SK-N-SH (cell line): Measurements from ENCODE around the gene CFDP1. TPM values are rescaled to one million over a fixed set of nuclear protein-coding genes. Genes with fewer than 3 reads are reported as not detected.

Experiments used
- CTCF ChIA-PET: fragments of 300-600, 350-600 bp; formaldehyde crosslinking; extraction: SDS; loops from one replicate; lab custom pipeline; 2021; lab: Yijun Ruan, JAX
- POLR2A ChIA-PET: fragments of 350-600 bp; sonication (Branson Sonifier 250); formaldehyde crosslinking; extraction: SDS; loops from one replicate; lab custom pipeline; 2020; ENCODE audit warnings: antibody characterized with exemption, inconsistent platforms; lab: Yijun Ruan, JAX
- DNase-seq: peaks from one replicate; pipeline ENCODE4 v3.0.0; 2012
- H2AFZ ChIP-seq: fragments of 200-600 bp; sonication (generic); 2 replicates; pipeline ENCODE4 v1.8.1; 2016; ENCODE audit warnings: antibody characterized with exemption, mild to moderate bottlenecking, low read depth
- H3F3A ChIP-seq: fragments of 200-600 bp; sonication (generic); replicated peaks from 2 replicates; pipeline ENCODE3; 2016; ENCODE audit warnings: antibody characterized with exemption, mild to moderate bottlenecking; ENCODE audit not compliant: insufficient read depth
- H3K27ac ChIP-seq, 2 experiments: fragments of 200-500 bp in 1 of 2; fragments of 200-600 bp in 1 of 2; sonication (Bioruptor generic) in 1 of 2; sonication (generic), shearing (Covaris generic) in 1 of 2; 2 replicates each; pipeline versions ENCODE4 v1.5.1 to v1.6.1; 2014 to 2016; ENCODE audit warnings: low read depth in 2 of 2, inconsistent platforms in 1 of 2, low read length in 1 of 2, mild to moderate bottlenecking in 1 of 2, mixed read lengths in 1 of 2
- H3K27me3 ChIP-seq: fragments of 200-600 bp; sonication (generic), shearing (Covaris generic); 2 replicates; pipeline ENCODE4 v1.6.1; 2016; ENCODE audit warnings: mixed run types; ENCODE audit not compliant: insufficient read depth
- H3K36me3 ChIP-seq, 2 experiments: fragments of 200-500 bp in 1 of 2; fragments of 200-600 bp in 1 of 2; sonication (Bioruptor generic) in 1 of 2; sonication (generic) in 1 of 2; replicated peaks in 1 of 2; 2 replicates each; pipeline versions ENCODE3 to v1.5.1; 2014 to 2016; ENCODE audit warnings: low read length in 1 of 2, mild to moderate bottlenecking in 1 of 2; ENCODE audit not compliant: insufficient read depth in 2 of 2, control insufficient read depth in 1 of 2
- H3K4me1 ChIP-seq, 2 experiments: fragments of 200-500 bp in 1 of 2; fragments of 200-600 bp in 1 of 2; sonication (Bioruptor generic) in 1 of 2; sonication (generic), shearing (Covaris generic) in 1 of 2; 2 replicates each; pipeline versions ENCODE4 v1.5.1 to v1.6.1; 2014 to 2016; ENCODE audit warnings: low read depth in 1 of 2, low read length in 1 of 2, mixed run types in 1 of 2; ENCODE audit not compliant: insufficient read depth in 2 of 2, control insufficient read depth in 1 of 2
- H3K4me2 ChIP-seq: fragments of 200-600 bp; sonication (generic), shearing (Covaris generic); 2 replicates; pipeline ENCODE4 v1.6.1; 2017; ENCODE audit warnings: mixed run types
- H3K4me3 ChIP-seq, 2 experiments: fragments of 200-500 bp in 1 of 2; fragments of 200-600 bp in 1 of 2; sonication (Bioruptor generic) in 1 of 2; sonication (generic), shearing (Covaris generic) in 1 of 2; 2 replicates each; pipeline versions ENCODE4 v1.5.1 to v1.8.1; 2014 to 2016; ENCODE audit warnings: low read depth in 2 of 2, inconsistent platforms in 1 of 2, low read length in 1 of 2, mild to moderate bottlenecking in 1 of 2, mixed read lengths in 1 of 2, moderate library complexity in 1 of 2
- H3K79me2 ChIP-seq: fragments of 200-600 bp; sonication (generic); 2 replicates; pipeline ENCODE4 v1.8.1; 2017; ENCODE audit warnings: mild to moderate bottlenecking; ENCODE audit not compliant: insufficient read depth
- H3K9ac ChIP-seq: fragments of 200-600 bp; sonication (generic); 2 replicates; pipeline ENCODE4 v1.6.1; 2017; ENCODE audit warnings: mixed run types
- H3K9me2 ChIP-seq: fragments of 200-600 bp; sonication (generic); 2 replicates; pipeline ENCODE4 v1.6.1; 2017; ENCODE audit warnings: mixed run types
- H3K9me3 ChIP-seq: fragments of 200-600 bp; sonication (generic); 2 replicates; pipeline ENCODE4 v1.6.1; 2017; ENCODE audit warnings: mixed run types, mild to moderate bottlenecking, moderate library complexity
- H4K20me1 ChIP-seq: fragments of 200-600 bp; sonication (generic); 2 replicates; pipeline ENCODE4 v1.6.1; 2017; ENCODE audit warnings: mild to moderate bottlenecking, mixed run types; ENCODE audit not compliant: insufficient read depth
- CTCF ChIP-seq: fragments of 200-600 bp; sonication (generic); IDR thresholded peaks from 2 replicates; pipeline ENCODE4 v1.6.1; 2017; ENCODE audit warnings: antibody characterized with exemption, mild to moderate bottlenecking, moderate library complexity
- FOSL2 ChIP-seq: IDR thresholded peaks from 2 replicates; pipeline ENCODE4 v1.4.0; 2012; ENCODE audit warnings: low read depth, mild to moderate bottlenecking, moderate library complexity, borderline replicate concordance
- GABPA ChIP-seq: IDR thresholded peaks from 2 replicates; pipeline ENCODE4 v1.4.0; 2012; ENCODE audit warnings: low read depth, mild to moderate bottlenecking
- GATA2 ChIP-seq: sonication (generic); formaldehyde crosslinking; IDR thresholded peaks from 2 replicates; pipeline ENCODE4 v1.5.0; 2020; ENCODE audit warnings: mild to moderate bottlenecking, missing genetic modification reagents
- IRF3 ChIP-seq: fragments of 150-350 bp; IDR thresholded peaks from 2 replicates; pipeline ENCODE4 v1.6.1; 2016; ENCODE audit warnings: mild to moderate bottlenecking, low read depth, low read length
- MEF2A ChIP-seq: IDR thresholded peaks from 2 replicates; pipeline ENCODE4 v1.4.0; 2012; ENCODE audit warnings: low read depth, borderline replicate concordance
- POLR2AphosphoS5 ChIP-seq: IDR thresholded peaks from 2 replicates; pipeline ENCODE4 v1.6.1; 2012; ENCODE audit warnings: low read depth, low read length
- RAD21 ChIP-seq: IDR thresholded peaks from 2 replicates; pipeline ENCODE4 v1.6.1; 2012; ENCODE audit warnings: mild to moderate bottlenecking, low read length
- RFX5 ChIP-seq: IDR thresholded peaks from 2 replicates; pipeline ENCODE4 v1.6.1; 2012; ENCODE audit warnings: mild to moderate bottlenecking, improper control_type of control experiment, low read length
- RXRA ChIP-seq: IDR thresholded peaks from 2 replicates; pipeline ENCODE4 v1.4.0; 2012; ENCODE audit warnings: low read depth, mild to moderate bottlenecking, borderline replicate concordance
- SMC3 ChIP-seq: IDR thresholded peaks from 2 replicates; pipeline ENCODE4 v1.6.1; 2012; ENCODE audit warnings: low read depth, low read length, improper control_type of control experiment
- TAF1 ChIP-seq: IDR thresholded peaks from 2 replicates; pipeline ENCODE4 v1.6.1; 2012; ENCODE audit warnings: low read depth, mild to moderate bottlenecking, low read length, moderate library complexity, borderline replicate concordance
- WGBS: methylation state at CpG from one replicate; pipeline ENCODE4 v1.1.6; 2017; ENCODE audit warnings: low lambda C conversion rate; 5-methylcytosine and 5-hydroxymethylcytosine counted together
- polyA plus RNA-seq, 3 experiments: library from polyadenylated mRNA; depleted of rRNA; stranded (reverse); fragments of >200 nt; gene quantifications; 2 replicates each; pipeline ENCODE4 v1.2.3, GENCODE V29; 2012

The CFDP1 gene
- polyA plus RNA-seq, 1 of the 3 experiments (the other 2 are of a cell fraction): 46.0 TPM

- CTCF ChIA-PET: interaction anchor here (1.3 to 2.0 kb wide), 2 partner anchors 25 to 259 kb away, joined by 4 to 7 read pairs; partner anchors contain the start of gene CFDP1
- Histone ChIP-seq H3F3A (no peaks in the 10 kb centered on the region), H2AFZ (no peak overlapping the region)
- TF ChIP-seq GABPA (no peak), CTCF (no peak), IRF3 (no peak), RAD21 (no peak), MEF2A (no peak), RFX5 (no peak)
- TF ChIP-seq, all 33 proteins: peak for 0
- Histone ChIP-seq H3K4me1 (peaks cover 0 to 24% of the 10 kb centered on the region in 2 experiments; a peak in 3 of 4 replicates), H3K9ac (no peak overlapping the region), H3K27ac (no peak overlapping the region), H3K4me3 (no peak overlapping the region), H3K79me2 (peaks cover 97% of the 10 kb centered on the region), H3K9me3 (no peaks in the 10 kb centered on the region), H3K36me3 (no peaks in the 10 kb centered on the region), H4K20me1 (peaks cover 54% of the 10 kb centered on the region), H3K9me2 (no peaks in the 10 kb centered on the region), H3K4me2 (no peak overlapping the region), H3K27me3 (no peaks in the 10 kb centered on the region)
- POLR2A ChIA-PET: no interaction called here
- 96% methylated on average over 2 of the region's 2 CpGs for WGBS
- no peak for DNase-seq
Observed at GRCh38 chr16:75458439-75458838, 25.1 kb upstream of the CFDP1 start.

- Histone ChIP-seq H3K4me1 (peaks cover 0 to 26% of the 10 kb centered on the region in 2 experiments; a peak in 3 of 4 replicates), H3K36me3 (no peaks in the 10 kb centered on the region), H3K27me3 (no peaks in the 10 kb centered on the region)
- POLR2A ChIA-PET: interaction anchor here (1.8 kb wide), 1 partner anchor 24 kb away, joined by 5 read pairs; the partner anchor contains the start of gene CFDP1
- CTCF ChIA-PET: interaction anchor here (1.0 to 2.0 kb wide), 4 partner anchors 24 to 306 kb away, joined by 3 to 7 read pairs (median 4); partner anchors contain the start of gene CFDP1
- TF ChIP-seq POLR2AphosphoS5 (no peak), SMC3 (no peak), RXRA (no peak), FOSL2 (no peak), TAF1 (no peak), RAD21 (no peak), CTCF (no peak), GATA2 (CRISPR knock-in tag) (no peak), GABPA (no peak), RFX5 (no peak)
- TF ChIP-seq, all 33 proteins: peak for 0
- Histone ChIP-seq H3K9ac (no peak overlapping the region), H4K20me1 (peaks cover 58% of the 10 kb centered on the region), H3K4me3 (no peak overlapping the region), H3K9me3 (no peaks in the 10 kb centered on the region), H2AFZ (no peak overlapping the region), H3K79me2 (peaks cover 97% of the 10 kb centered on the region), H3F3A (no peaks in the 10 kb centered on the region), H3K4me2 (no peak overlapping the region), H3K9me2 (no peaks in the 10 kb centered on the region), H3K27ac (no peak overlapping the region; a peak in 1 of 4 replicates)
- no peak for DNase-seq
- 92% methylated on average over 4 of the region's 4 CpGs for WGBS
Observed at GRCh38 chr16:75458029-75458428, 24.7 kb upstream of the CFDP1 start.
